ENCODE data around the gene HKDC1. TPM values are rescaled to one million over a fixed set of nuclear protein-coding genes. Genes with fewer than 3 reads are reported as not detected.

Gene HKDC1
- total RNA-seq, 4 donors from 2014 or later = 0.18 TPM; not detected in 3

DNA sequence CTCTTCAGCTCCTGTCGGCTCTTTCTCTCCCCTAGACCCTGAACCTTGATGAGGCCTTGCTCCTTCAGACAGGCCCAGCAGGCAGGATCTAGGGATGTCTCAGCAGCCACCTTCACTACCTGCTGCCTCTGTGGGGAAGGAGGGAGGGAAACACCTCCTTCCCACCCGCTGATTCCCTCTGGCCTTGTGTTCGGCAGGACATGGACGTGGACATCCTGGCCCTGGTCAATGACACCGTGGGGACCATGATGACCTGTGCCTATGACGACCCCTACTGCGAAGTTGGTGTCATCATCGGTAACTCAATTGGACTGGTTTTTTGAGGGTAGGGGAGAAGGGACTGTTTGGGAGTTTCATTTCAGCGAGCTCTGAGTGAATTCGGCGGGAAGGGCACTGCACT is 20.3 kb downstream of the HKDC1 start:
- Histone ChIP-seq H3K4me1 (no peaks in the 10 kb centered on the region), H3K27ac (no peak overlapping the region), H3K36me3 (no peaks in the 10 kb centered on the region), H3K9me3 (no peaks in the 10 kb centered on the region), H3K4me3 (no peak overlapping the region), H3K27me3 (no peaks in the 10 kb centered on the region)
- no peak for DNase-seq
- in situ Hi-C loops (cut with MboI; ENCODE audit: low sequenced_read_pairs in 4 of 4) (loop anchor here (10.0 to 25.0 kb wide), 3 partner anchors 64 to 397 kb away; partner anchors contain the start of gene FAM241B (in 2 of the 4)), intact Hi-C loops (cut with DNase I; ENCODE audit: low total_unique reads) (no loop called here)
- ATAC-seq = no peak
- TF ChIP-seq POLR2A (IDR thresholded peaks at IDR 0.05) = no peak
- TF ChIP-seq, protein P1, sequence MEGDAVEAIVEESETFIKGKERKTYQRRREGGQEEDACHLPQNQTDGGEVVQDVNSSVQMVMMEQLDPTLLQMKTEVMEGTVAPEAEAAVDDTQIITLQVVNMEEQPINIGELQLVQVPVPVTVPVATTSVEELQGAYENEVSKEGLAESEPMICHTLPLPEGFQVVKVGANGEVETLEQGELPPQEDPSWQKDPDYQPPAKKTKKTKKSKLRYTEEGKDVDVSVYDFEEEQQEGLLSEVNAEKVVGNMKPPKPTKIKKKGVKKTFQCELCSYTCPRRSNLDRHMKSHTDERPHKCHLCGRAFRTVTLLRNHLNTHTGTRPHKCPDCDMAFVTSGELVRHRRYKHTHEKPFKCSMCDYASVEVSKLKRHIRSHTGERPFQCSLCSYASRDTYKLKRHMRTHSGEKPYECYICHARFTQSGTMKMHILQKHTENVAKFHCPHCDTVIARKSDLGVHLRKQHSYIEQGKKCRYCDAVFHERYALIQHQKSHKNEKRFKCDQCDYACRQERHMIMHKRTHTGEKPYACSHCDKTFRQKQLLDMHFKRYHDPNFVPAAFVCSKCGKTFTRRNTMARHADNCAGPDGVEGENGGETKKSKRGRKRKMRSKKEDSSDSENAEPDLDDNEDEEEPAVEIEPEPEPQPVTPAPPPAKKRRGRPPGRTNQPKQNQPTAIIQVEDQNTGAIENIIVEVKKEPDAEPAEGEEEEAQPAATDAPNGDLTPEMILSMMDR (IDR thresholded peaks at IDR 0.05 in 4 of 5, conservative IDR thresholded peaks at IDR 0.05 in 1 of 5) = no peak

DNA sequence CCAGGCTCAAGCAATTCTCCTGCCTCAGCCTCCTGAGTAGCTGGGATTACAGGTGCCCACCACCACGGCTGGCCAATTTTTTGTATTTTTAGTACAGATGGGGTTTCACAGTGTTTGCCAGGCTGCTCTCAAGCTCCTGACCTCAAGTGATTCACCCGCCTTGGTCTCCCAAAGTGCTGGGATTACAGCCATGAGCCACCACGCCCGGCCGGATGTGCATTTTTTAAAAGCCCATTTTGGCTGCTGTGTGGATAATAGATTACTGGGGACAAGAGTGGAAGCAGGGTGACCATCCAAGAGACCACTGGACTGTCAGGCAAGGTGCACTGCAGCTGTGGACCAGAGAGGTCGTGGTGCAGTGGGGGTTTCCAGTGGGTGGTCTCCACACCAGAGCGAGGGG is 21.4 kb downstream of the HKDC1 start:
- DNase-seq (no peak), ATAC-seq (no peak)
- H3K9me3 ChIP-seq = no peaks in the 10 kb centered on the region
- no peaks in the 10 kb centered on the region for H3K4me1 ChIP-seq
- no peak for TF ChIP-seq POLR2A (IDR thresholded peaks at IDR 0.05)
- TF ChIP-seq, protein P1 (IDR thresholded peaks at IDR 0.05 in 4 of 5, conservative IDR thresholded peaks at IDR 0.05 in 1 of 5) = no peak
- H3K36me3 ChIP-seq = no peaks in the 10 kb centered on the region
- H3K4me3 ChIP-seq = no peak overlapping the region
- H3K27me3 ChIP-seq = no peaks in the 10 kb centered on the region
- H3K27ac ChIP-seq = no peak overlapping the region
- in situ Hi-C loops (cut with MboI; ENCODE audit: low sequenced_read_pairs in 4 of 4) (loop anchor here (10.0 to 25.0 kb wide), 3 partner anchors 63 to 396 kb away; partner anchors contain the start of gene FAM241B (in 2 of the 4)), intact Hi-C loops (cut with DNase I; ENCODE audit: low total_unique reads) (no loop called here)

DNA sequence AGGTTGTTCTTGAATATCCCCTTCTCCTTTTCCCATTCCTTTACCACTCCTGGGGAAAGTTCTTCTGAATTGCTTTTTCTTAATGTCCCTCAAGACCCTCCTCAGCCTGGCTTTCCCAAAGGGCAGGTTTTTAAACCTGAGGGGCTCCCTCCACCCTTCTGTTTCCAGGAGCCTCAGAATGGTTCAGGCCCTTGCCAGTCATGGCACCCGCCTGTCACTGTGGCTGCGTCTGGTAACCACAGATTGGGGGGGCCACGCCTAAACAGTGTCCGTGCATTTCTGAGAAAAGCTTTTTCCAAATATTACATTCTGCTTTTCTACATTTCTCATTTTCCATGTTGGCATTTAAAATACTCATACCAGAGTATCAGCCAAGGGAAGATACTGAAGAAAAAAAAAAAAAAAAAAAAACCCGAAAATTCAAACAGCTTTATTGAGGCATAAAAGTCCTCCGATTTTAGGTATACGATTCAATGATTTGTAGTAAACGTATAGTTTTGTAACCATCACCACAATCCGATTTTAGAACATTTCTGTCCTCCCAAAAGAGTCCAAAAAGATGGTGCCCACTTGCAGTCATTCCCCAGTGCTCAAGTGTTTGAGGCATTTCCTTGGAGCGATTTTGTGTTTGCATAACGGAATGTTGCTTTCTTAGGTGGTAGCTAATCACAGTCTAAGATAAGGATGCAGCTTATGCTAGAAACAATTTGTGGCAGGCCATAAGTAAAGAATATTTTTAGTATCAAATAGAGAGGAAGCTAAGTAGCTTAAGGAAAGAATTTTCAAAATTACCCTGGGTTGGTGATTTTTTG is 22.1 kb downstream of the HKDC1 start:
- no peak overlapping the region for H3K27ac ChIP-seq
- intact Hi-C loops (cut with DNase I; ENCODE audit: low total_unique reads) (no loop called here), in situ Hi-C loops (cut with MboI; ENCODE audit: low sequenced_read_pairs in 4 of 4) (loop anchor here (10.0 to 25.0 kb wide), 3 partner anchors 63 to 395 kb away; partner anchors contain the start of gene FAM241B (in 2 of the 4))

DNA sequence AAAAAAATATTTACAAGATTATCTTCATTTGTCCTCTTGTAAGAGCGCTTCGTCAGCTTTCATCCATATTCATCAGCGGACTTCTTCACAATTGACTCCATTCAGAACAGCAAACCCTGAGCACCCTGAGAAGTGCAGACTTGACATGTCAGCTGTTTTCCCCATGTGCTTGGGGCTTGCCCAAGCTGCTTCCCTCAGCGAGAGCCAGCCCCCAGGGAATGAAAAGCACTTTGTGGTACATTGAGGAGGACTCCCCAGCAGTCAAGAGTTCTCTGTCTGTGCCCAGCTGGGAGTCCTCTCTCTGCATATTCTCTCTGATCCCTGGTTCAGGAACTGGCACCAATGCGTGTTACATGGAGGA is 22.7 kb downstream of the HKDC1 start:
- Histone ChIP-seq H3K4me1 (no peaks in the 10 kb centered on the region), H3K4me3 (no peak overlapping the region), H3K27ac (no peak overlapping the region), H3K9me3 (no peaks in the 10 kb centered on the region), H3K27me3 (no peaks in the 10 kb centered on the region), H3K36me3 (no peaks in the 10 kb centered on the region)
- intact Hi-C loops (cut with DNase I; ENCODE audit: low total_unique reads) (no loop called here), in situ Hi-C loops (cut with MboI; ENCODE audit: low sequenced_read_pairs in 4 of 4) (loop anchor here (10.0 to 25.0 kb wide), 3 partner anchors 62 to 394 kb away; partner anchors contain the start of gene FAM241B (in 2 of the 4))
- DNase-seq = no peak
- TF ChIP-seq, protein P1 (IDR thresholded peaks at IDR 0.05 in 4 of 5, conservative IDR thresholded peaks at IDR 0.05 in 1 of 5) = no peak
- TF ChIP-seq POLR2A (IDR thresholded peaks at IDR 0.05) = no peak
- no peak for ATAC-seq

More for the DNA sequence above, 22.1 kb downstream of the HKDC1 start:
- H3K4me1 ChIP-seq = no peaks in the 10 kb centered on the region
- DNase-seq (no peak), ATAC-seq (no peak)
- H3K27me3 ChIP-seq = no peaks in the 10 kb centered on the region
- no peaks in the 10 kb centered on the region for H3K36me3 ChIP-seq
- H3K9me3 ChIP-seq = no peaks in the 10 kb centered on the region
- no peak for TF ChIP-seq POLR2A (IDR thresholded peaks at IDR 0.05)
- TF ChIP-seq, protein P1 (IDR thresholded peaks at IDR 0.05 in 4 of 5, conservative IDR thresholded peaks at IDR 0.05 in 1 of 5) = no peak
- no peak overlapping the region for H3K4me3 ChIP-seq
